BLaER1 treated with 17β-estradiol and CSF1 and Interleukin-3, amounts not matched to agents 10 nM and 100 nM (cell line): Measurements from ENCODE around the gene RASGRF1.
A peak's percentile ranks its signal among the peaks of the same experiment; 100 is the strongest.

Source experiments
- H3K27ac ChIP-seq, 11 experiments: shearing (Covaris generic); formaldehyde crosslinking; 2 replicates each; pipeline ENCODE4 v1.8.1; 2022
- H3K27me3 ChIP-seq, 11 experiments: shearing (Covaris generic); formaldehyde crosslinking; 2 replicates each; pipeline ENCODE4 v1.8.1; 2022
- H3K36me3 ChIP-seq, 11 experiments: shearing (Covaris generic); formaldehyde crosslinking; 2 replicates each; pipeline ENCODE4 v1.8.1; 2022
- H3K4me1 ChIP-seq, 10 experiments: shearing (Covaris generic); formaldehyde crosslinking; 2 replicates each; pipeline ENCODE4 v1.8.1; 2022
- H3K4me2 ChIP-seq, 11 experiments: shearing (Covaris generic); formaldehyde crosslinking; 2 replicates each; pipeline ENCODE4 v1.8.1; 2022
- H3K4me3 ChIP-seq, 10 experiments: shearing (Covaris generic); formaldehyde crosslinking; 2 replicates each; pipeline ENCODE4 v1.8.1; 2022
- H3K9ac ChIP-seq, 11 experiments: shearing (Covaris generic); formaldehyde crosslinking; 2 replicates each; pipeline ENCODE4 v1.8.1; 2022
- H3K9me3 ChIP-seq, 11 experiments: shearing (Covaris generic); formaldehyde crosslinking; replicated peaks in 1 of 11; 2 replicates each; pipeline ENCODE4 v1.8.1; 2022
- H4K20me1 ChIP-seq, 11 experiments: shearing (Covaris generic); formaldehyde crosslinking; 2 replicates each; pipeline ENCODE4 v1.8.1; 2022
- Cebpa-rat ChIP-seq, 11 experiments: shearing (Covaris generic); IDR thresholded peaks; 2 replicates each; pipeline ENCODE4 v1.8.1; 2022

Gene RASGRF1

DNA sequence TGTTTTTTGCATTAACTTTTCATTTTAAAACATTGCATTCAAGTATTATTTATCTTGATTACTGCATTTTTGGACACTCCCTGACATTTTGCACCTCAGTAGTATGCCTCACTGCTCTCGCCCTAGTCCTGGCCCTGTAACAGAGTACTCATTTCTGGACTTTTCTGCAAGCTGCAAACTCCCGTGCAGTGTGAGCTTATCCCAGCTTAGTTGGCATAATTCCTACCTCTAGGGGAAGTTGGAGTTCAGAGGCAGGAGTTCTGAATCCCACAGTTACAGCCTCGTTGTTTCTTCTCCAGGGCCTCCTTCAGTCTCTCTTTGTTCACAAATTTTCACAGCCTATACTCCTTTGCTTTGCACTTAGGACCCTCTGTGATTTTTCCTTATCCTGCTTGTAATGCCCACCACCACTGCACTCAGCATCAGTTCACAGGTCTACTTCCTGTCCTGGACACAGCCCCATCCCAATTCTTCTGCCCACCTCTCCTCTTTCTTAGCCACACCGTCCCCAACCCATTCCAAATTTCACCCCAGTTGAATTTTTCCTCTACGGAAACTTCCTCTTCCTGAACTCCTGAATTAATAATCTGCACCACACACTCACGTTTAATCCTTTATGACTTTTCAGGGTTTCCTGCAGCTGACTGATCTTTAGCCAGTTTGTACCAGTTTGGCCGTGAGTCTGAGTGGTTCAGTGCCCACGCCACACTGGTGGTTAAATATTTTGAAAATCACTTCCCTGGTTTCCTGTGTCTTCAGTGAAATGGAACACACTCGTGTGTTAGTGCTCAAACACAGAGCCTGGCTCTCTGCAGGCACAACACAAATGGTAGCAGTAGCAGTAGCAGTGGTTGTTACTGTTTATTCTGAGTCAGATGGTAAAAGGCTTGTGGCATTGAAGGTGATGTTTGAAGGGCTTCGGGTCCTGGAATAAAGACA lies 139.4 kb downstream of the RASGRF1 start:
- Histone ChIP-seq H3K36me3 (no peaks in the 10 kb centered on the region), H3K9ac (0 out of 22 replicates have a peak overlapping the region, but pooled peaks of 1 of the 11 experiments have one; percentile 8), H3K4me1 (peaks cover 20 to 38% (median 24%) of the 10 kb centered on the region in 10 experiments), H3K9me3 (no peaks in the 10 kb centered on the region), H4K20me1 (no peaks in the 10 kb centered on the region), H3K4me3 (no peak overlapping the region), H3K27me3 (no peaks in the 10 kb centered on the region), H3K4me2 (peak overlapping the region; percentile 60 to 86 (median 75)), H3K27ac (no peak overlapping the region; a peak in 1 of 22 replicates)
- TF ChIP-seq Cebpa-rat (IDR thresholded peaks at IDR 0.05) = no peak

DNA sequence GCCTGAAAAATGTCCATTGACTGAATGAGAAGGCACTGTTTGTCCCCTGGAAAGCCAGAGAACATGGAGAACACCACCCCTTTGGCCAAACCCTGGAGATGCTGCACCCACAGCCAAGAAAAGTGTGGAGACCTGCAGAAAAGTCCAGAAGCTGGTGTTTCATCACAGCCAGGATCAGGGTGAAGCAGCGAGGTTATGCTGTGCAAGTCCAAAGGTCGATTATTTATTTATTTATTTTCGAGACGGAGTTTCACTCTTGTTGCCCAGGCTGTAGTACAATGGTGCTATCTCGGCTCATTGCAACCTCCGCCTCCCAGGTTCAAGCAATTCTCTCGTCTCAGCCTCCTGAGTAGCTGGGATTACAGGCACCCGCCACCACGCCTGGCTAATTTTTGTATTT lies 140.2 kb downstream of the RASGRF1 start:
- no peaks in the 10 kb centered on the region for H4K20me1 ChIP-seq
- peaks cover 20 to 42% (median 28%) of the 10 kb centered on the region in 10 experiments for H3K4me1 ChIP-seq
- no peak overlapping the region for H3K4me3 ChIP-seq
- H3K9ac ChIP-seq = no peak overlapping the region
- no peaks in the 10 kb centered on the region for H3K9me3 ChIP-seq
- peak overlapping the region in 7 of 11 experiments; percentile 60 to 86 (median 75); a peak in 8 of 22 replicates for H3K4me2 ChIP-seq
- H3K27me3 ChIP-seq = no peaks in the 10 kb centered on the region
- no peaks in the 10 kb centered on the region for H3K36me3 ChIP-seq
- no peak overlapping the region for H3K27ac ChIP-seq
- TF ChIP-seq Cebpa-rat (IDR thresholded peaks at IDR 0.05) = no peak

DNA sequence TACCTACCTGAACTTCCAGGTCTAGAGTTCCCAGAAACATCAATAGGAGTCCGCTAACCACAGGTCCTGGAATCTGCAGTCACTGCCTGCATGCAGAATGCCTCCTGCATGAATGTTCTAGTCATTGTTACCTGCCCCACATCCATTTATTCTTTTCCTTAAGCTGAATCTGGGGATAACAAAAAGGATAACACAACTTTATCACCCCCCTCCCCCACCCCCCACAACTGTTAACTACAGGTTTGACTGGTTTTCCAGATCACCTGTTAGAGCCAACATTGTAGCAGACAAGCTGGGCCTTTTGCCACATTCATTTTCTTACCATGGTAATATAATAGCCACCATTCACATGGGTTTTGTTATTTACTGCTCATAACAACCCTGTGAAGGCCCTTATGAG lies 141.1 kb downstream of the RASGRF1 start:
- Histone ChIP-seq H3K4me3 (no peak overlapping the region), H3K9ac (no peak overlapping the region), H3K4me2 (no peak overlapping the region), H3K27me3 (no peaks in the 10 kb centered on the region), H3K4me1 (peaks cover 23 to 49% (median 30%) of the 10 kb centered on the region in 10 experiments), H4K20me1 (no peaks in the 10 kb centered on the region), H3K27ac (no peak overlapping the region), H3K36me3 (no peaks in the 10 kb centered on the region), H3K9me3 (no peaks in the 10 kb centered on the region)
- TF ChIP-seq Cebpa-rat (IDR thresholded peaks at IDR 0.05) = no peak

DNA sequence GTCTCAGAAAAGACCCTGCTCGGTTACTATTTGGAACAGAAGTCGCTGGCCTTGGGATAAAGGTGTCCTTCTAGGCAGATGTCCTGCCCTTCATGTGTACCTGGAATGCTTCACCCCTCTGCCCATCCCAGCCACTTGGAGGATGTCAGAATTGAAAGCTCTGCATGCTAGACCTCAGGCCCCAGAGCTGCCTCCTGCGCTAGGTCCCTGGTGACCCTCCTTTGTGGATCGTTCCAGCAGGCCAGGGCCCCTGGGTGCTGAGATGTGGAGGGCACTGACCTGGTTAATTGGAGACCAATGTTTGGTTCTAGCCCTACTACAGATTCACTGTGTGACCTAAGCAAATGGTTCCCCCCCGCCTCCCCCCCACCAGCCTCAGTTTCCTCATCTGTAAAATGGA lies 143.1 kb downstream of the RASGRF1 start:
- no peak for TF ChIP-seq Cebpa-rat (IDR thresholded peaks at IDR 0.05)
- Histone ChIP-seq H3K4me1 (peaks cover 24 to 69% (median 47%) of the 10 kb centered on the region in 10 experiments), H3K4me2 (no peak overlapping the region)

DNA sequence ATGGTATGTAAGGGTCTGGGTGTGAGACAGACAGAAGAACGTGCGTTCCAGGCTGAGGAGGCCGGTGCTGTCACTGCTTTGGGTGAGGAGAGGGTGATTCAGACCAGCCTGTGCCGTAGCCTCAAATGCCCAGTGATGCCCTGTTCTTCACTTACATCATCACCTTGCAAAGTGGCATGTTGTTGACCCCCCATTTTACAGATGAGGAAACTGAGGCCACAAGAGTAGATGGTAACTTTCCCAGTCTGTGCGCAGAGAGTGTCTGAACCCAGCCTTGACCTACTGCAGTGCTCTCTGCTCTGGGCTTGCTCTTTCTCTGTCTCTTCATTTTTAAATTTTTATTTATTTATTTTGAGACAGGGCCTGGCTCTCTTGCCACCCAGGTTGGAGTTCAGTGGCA lies 144.1 kb downstream of the RASGRF1 start:
- H3K4me1 ChIP-seq = peaks cover 21 to 62% (median 43%) of the 10 kb centered on the region in 10 experiments
- no peaks in the 10 kb centered on the region for H3K27me3 ChIP-seq
- no peak overlapping the region for H3K27ac ChIP-seq

More for the DNA sequence above, 143.1 kb downstream of the RASGRF1 start:
- peaks cover 0 to 10% (median 0%) of the 10 kb centered on the region in 11 experiments; a peak in 5 of 22 replicates for H3K36me3 ChIP-seq
- H3K27me3 ChIP-seq = no peaks in the 10 kb centered on the region
- H4K20me1 ChIP-seq = no peaks in the 10 kb centered on the region
- H3K27ac ChIP-seq = no peak overlapping the region
- H3K4me3 ChIP-seq = no peak overlapping the region
- no peaks in the 10 kb centered on the region for H3K9me3 ChIP-seq
- H3K9ac ChIP-seq = no peak overlapping the region

DNA sequence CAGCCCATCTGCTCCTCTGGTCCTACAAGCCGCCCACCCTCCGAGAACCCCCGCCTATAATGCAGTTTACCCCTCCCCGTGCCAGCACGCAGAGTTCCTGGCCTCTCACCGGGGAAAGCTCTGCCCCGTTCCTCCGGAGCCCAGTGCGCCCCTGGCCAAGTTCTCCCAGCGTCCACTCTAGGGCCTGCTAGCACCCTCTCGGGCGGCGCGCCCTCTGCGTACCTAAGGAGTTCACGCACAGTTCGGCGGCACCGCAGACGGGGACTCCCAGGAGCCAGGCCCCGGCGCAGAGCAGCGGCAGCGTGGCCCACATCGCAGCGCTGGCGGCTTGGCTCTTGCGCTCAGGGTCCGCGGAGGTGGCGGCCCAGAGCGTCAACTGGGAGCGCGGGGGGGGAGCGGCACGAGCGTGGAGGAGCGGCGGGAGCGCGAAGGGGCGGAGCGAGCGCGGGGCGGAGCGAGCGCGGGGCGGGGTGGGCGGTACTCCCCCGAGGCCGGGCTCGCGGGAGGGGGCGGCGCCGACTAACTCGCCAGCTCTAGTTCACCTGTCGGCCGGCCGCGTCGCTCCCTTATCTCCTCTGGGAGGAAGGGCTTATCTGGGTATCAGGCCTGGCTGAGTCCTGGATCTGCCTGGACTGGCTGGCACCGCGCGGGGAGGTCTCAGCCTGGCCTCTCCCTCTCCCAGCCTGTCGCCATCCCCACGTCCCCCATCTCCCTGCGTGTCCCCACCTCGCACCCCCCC lies 145.7 kb downstream of the RASGRF1 start, which contains the start of gene CTSH:
Gene CTSH (minus strand): TSS at position 378 of the 739 bp plus-strand sequence. CDS start 65 bp downstream, at position 313.
- Histone ChIP-seq H3K9me3 (no peaks in the 10 kb centered on the region), H3K4me2 (peak within 1 kb of the TSS; percentile 87 to 100 (median 98)), H3K27ac (peak within 1 kb of the TSS; percentile 66 to 89 (median 82)), H4K20me1 (no peaks in the 10 kb centered on the region), H3K9ac (peak within 1 kb of the TSS; percentile 78 to 95 (median 88)), H3K4me1 (peaks cover 26 to 54% (median 43%) of the 10 kb centered on the region in 10 experiments), H3K4me3 (peak within 1 kb of the TSS; percentile 64 to 99 (median 76)), H3K27me3 (no peaks in the 10 kb centered on the region), H3K36me3 (peaks cover 0 to 30% (median 5%) of the 10 kb centered on the region in 11 experiments; a peak in 6 of 22 replicates)
- no peak for TF ChIP-seq Cebpa-rat (IDR thresholded peaks at IDR 0.05)

More for the DNA sequence above, 144.1 kb downstream of the RASGRF1 start:
- Histone ChIP-seq H3K4me3 (no peak overlapping the region), H4K20me1 (no peaks in the 10 kb centered on the region), H3K36me3 (peaks cover 0 to 15% (median 0%) of the 10 kb centered on the region in 11 experiments; a peak in 5 of 22 replicates), H3K4me2 (peak overlapping the region in 6 of 11 experiments; percentile 13 to 26 (median 18); a peak in 6 of 22 replicates), H3K9ac (no peak overlapping the region), H3K9me3 (no peaks in the 10 kb centered on the region)
- TF ChIP-seq Cebpa-rat (IDR thresholded peaks at IDR 0.05) = no peak

DNA sequence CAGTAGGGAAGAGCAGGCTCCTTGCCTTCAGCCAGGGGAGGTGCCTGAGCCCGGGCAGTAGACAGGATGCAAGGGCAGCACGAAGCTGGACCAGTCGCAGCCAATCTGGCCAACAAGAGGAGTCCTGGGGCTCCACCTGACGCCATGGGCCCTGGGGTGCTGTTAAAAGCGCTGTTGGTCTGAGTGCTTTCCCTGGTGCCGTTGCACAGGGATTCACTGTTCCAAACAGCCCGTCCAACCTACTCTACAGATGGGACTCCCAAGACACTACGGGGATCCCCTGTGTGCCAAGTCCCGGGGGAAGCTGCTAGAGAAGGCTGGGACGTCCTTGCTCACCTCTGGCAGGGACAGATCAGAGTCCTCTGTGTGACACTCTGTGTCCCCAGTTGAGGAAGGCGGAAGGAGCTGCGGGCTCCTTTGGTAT lies 146.4 kb downstream of the RASGRF1 start:
- Histone ChIP-seq H3K27ac (peak overlapping the region; percentile 66 to 89 (median 82)), H3K9ac (peak overlapping the region; percentile 78 to 95 (median 88)), H3K4me2 (peak overlapping the region; percentile 87 to 100 (median 98)), H3K4me3 (peak overlapping the region; percentile 64 to 99 (median 76)), H3K36me3 (peaks cover 0 to 31% (median 5%) of the 10 kb centered on the region in 11 experiments; a peak in 6 of 22 replicates), H3K27me3 (no peaks in the 10 kb centered on the region), H4K20me1 (no peaks in the 10 kb centered on the region), H3K9me3 (no peaks in the 10 kb centered on the region), H3K4me1 (peaks cover 32 to 60% (median 50%) of the 10 kb centered on the region in 10 experiments)
- no peak for TF ChIP-seq Cebpa-rat (IDR thresholded peaks at IDR 0.05)

DNA sequence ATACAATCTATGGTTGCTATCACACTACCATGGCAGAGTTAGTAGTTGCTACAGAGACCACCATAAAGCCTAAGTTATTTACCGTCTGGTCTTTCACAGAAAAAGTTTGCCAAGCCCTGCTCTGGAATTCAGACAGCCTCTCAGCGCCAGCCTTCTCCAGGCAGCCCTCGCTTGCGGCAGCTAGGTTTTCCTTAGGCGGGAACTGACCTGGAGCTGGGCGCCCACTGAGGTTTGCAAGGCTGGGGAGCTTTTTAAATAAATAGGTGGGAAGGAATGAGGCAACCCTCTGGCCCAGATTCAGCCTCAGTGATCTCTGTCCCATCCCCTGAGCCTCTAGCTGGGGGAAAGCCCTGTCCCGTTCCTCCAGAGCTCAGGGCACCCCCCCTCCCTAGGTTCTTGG lies 146.9 kb downstream of the RASGRF1 start:
- H4K20me1 ChIP-seq = no peaks in the 10 kb centered on the region
- no peaks in the 10 kb centered on the region for H3K27me3 ChIP-seq
- peak overlapping the region; percentile 66 to 89 (median 82); a peak in 20 of 22 replicates for H3K27ac ChIP-seq
- H3K4me1 ChIP-seq = peaks cover 36 to 62% (median 53%) of the 10 kb centered on the region in 10 experiments
- peak overlapping the region; percentile 78 to 95 (median 88); a peak in 21 of 22 replicates for H3K9ac ChIP-seq
- no peak for TF ChIP-seq Cebpa-rat (IDR thresholded peaks at IDR 0.05)
- no peaks in the 10 kb centered on the region for H3K9me3 ChIP-seq
- H3K4me3 ChIP-seq = peak overlapping the region; percentile 64 to 99 (median 76); a peak in 19 of 20 replicates
- H3K4me2 ChIP-seq = peak overlapping the region; percentile 87 to 100 (median 98)
- H3K36me3 ChIP-seq = peaks cover 0 to 31% (median 5%) of the 10 kb centered on the region in 11 experiments; a peak in 6 of 22 replicates
